Dendritic cell treated with granulocyte-macrophage colony-stimulating factor and Interleukin-4, amounts not matched to agents 40 ng/mL and 50 ng/mL, for 4 days (primary cell): ENCODE results near the gene RNF26.

Experiments
- H3K27ac Mint-ChIP-seq: one replicate; pipeline ENCODE4 v1.8.0; 2022; ENCODE audit warnings: mild to moderate bottlenecking, mixed read lengths
- H3K27me3 Mint-ChIP-seq: one replicate; pipeline ENCODE4 v1.8.0; 2022; ENCODE audit warnings: mild to moderate bottlenecking, mixed read lengths
- H3K36me3 Mint-ChIP-seq: one replicate; pipeline ENCODE4 v1.8.0; 2022; ENCODE audit warnings: low read depth, mixed read lengths
- H3K4me1 Mint-ChIP-seq: one replicate; pipeline ENCODE4 v1.8.0; 2022; ENCODE audit warnings: low read depth, mixed read lengths
- H3K4me3 Mint-ChIP-seq: one replicate; pipeline ENCODE4 v1.8.0; 2022; ENCODE audit warnings: mild to moderate bottlenecking, moderate library complexity, mixed read lengths
- H3K9me3 Mint-ChIP-seq: one replicate; pipeline ENCODE4 v1.8.0; 2022; ENCODE audit warnings: mixed read lengths
- intact Hi-C: fragments of 100-400 bp; cut with micrococcal nuclease; formaldehyde crosslinking; loops from one replicate; pipeline ENCODE4 v1.15.0; 2022

RNF26 gene

DNA sequence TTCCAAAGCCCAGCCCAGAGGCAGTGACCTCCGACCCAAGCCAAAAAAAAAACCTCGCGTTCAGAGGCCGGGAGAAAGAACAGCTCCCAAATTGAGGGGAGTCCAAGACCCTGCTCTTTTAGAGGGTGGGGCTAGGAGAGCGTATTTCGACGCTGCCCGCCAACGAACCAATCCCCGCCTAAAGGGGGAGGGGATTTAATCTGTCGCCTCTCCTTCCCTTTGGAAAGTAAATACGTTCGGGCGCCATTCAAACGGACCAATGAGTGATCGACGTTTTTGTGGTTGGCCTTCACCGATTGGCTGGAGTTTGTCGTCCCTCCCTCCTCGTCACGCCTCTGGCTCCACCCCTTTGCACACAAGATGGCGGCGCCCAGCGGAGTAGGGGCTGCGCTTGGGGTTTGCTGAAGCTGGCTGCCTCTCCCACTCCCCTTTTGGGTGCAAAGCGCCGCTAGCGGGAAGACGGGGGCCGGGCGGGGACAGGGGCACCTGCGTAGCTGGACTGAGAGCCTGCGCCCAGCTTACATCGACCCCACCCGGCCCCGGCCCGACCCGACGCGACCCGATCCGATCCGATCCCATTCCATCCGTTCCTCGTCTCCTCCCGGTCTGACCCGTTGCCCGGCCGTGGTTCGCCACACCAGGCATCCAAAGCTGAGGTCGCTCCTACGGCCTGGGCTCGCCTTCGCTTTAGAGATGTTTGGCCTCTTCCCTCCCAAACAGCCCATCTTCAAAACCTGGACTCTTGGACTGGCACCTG is at the start of gene RNF26:
Gene RNF26 (plus strand): TSS at position 354 of the 757 bp plus-strand sequence. CDS start 596 bp downstream, outside the sequence.
- H3K27me3 Mint-ChIP-seq: peaks cover 18% of the 10 kb centered on the region
- H3K27ac Mint-ChIP-seq: peak within 1 kb of the TSS; percentile 95
- H3K9me3 Mint-ChIP-seq: no peaks in the 10 kb centered on the region
- peaks cover 25% of the 10 kb centered on the region for H3K36me3 Mint-ChIP-seq
- peaks cover 49% of the 10 kb centered on the region for H3K4me1 Mint-ChIP-seq
- H3K4me3 Mint-ChIP-seq: peak within 1 kb of the TSS; percentile 98
- intact Hi-C loops: no loop called here

- intact Hi-C loops: no loop called here
- no peaks in the 10 kb centered on the region for H3K9me3 Mint-ChIP-seq
- peaks cover 93% of the 10 kb centered on the region for H3K36me3 Mint-ChIP-seq
- H3K4me1 Mint-ChIP-seq: no peaks in the 10 kb centered on the region
- no peak overlapping the region for H3K4me3 Mint-ChIP-seq
- no peaks in the 10 kb centered on the region for H3K27me3 Mint-ChIP-seq
- peak overlapping the region; percentile 7 for H3K27ac Mint-ChIP-seq
Observed at GRCh38 chr11:119285431-119285830, 48.9 kb upstream of the RNF26 start.

DNA sequence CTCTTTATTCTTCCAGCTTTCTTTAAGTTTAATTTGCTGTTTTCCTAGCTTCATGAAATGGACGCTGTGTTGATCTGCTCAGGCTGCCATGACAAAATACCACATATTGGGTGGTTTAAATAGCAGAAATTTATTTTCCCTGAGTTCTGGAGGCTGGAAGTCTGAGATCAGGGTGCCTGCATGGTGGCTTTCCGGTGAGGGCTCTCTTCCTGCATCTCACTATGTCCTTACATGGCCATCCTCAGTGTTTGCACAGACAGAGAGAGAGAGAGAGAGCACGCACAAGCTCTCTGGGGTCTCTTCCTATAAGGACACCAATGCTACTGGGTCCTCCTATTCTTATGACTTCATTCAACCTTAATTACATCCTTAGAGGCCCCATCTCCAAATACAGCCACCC is 46.1 kb upstream of the RNF26 start:
- no peaks in the 10 kb centered on the region for H3K27me3 Mint-ChIP-seq
- H3K4me1 Mint-ChIP-seq: no peaks in the 10 kb centered on the region
- H3K27ac Mint-ChIP-seq: no peak overlapping the region
- H3K9me3 Mint-ChIP-seq: no peaks in the 10 kb centered on the region
- H3K36me3 Mint-ChIP-seq: peaks cover 93% of the 10 kb centered on the region
- intact Hi-C loops: no loop called here
- H3K4me3 Mint-ChIP-seq: no peak overlapping the region

GRCh38 chr11:119290894-119291497 is 43.3 kb upstream of the RNF26 start:
- Mint-ChIP-seq H3K27ac (no peak overlapping the region), H3K4me1 (no peaks in the 10 kb centered on the region), H3K27me3 (no peaks in the 10 kb centered on the region), H3K36me3 (peaks cover 85% of the 10 kb centered on the region), H3K4me3 (no peak overlapping the region), H3K9me3 (no peaks in the 10 kb centered on the region)
- intact Hi-C loops: no loop called here

GRCh38 chr11:119293461-119293860 is 40.9 kb upstream of the RNF26 start:
- Mint-ChIP-seq H3K27ac (no peak overlapping the region), H3K36me3 (peaks cover 85% of the 10 kb centered on the region), H3K9me3 (no peaks in the 10 kb centered on the region), H3K4me1 (no peaks in the 10 kb centered on the region), H3K4me3 (no peak overlapping the region), H3K27me3 (no peaks in the 10 kb centered on the region)
- intact Hi-C loops: no loop called here

- intact Hi-C loops: no loop called here
- Mint-ChIP-seq H3K36me3 (peaks cover 85% of the 10 kb centered on the region), H3K9me3 (no peaks in the 10 kb centered on the region), H3K27me3 (no peaks in the 10 kb centered on the region), H3K4me3 (no peak overlapping the region), H3K4me1 (no peaks in the 10 kb centered on the region), H3K27ac (no peak overlapping the region)
Observed at GRCh38 chr11:119295178-119295577, 39.1 kb upstream of the RNF26 start.

DNA sequence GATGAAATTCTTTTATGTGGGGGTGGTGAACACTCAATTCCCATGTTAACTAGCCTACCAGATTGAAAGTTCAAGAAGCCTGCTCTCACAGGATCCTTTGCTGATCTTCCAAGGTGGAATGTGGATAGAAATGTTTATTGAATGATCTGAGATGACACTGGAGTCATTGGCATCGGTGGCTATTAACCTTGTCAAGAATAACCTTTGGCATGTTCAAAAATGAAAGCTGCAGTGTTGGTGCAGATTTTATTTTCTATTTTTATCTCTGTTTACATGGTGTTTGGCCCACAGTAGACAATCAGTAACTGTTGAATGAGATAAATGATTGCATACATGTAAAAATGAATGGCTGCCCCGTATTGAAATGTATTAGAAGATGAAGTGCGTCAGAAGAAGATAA is 36.4 kb upstream of the RNF26 start:
- Mint-ChIP-seq H3K9me3 (no peaks in the 10 kb centered on the region), H3K36me3 (peaks cover 85% of the 10 kb centered on the region), H3K4me1 (no peaks in the 10 kb centered on the region), H3K4me3 (no peak overlapping the region), H3K27ac (no peak overlapping the region), H3K27me3 (no peaks in the 10 kb centered on the region)
- intact Hi-C loops: no loop called here

GRCh38 chr11:119298726-119299125 is 35.6 kb upstream of the RNF26 start:
- Mint-ChIP-seq H3K27ac (no peak overlapping the region), H3K9me3 (no peaks in the 10 kb centered on the region), H3K27me3 (no peaks in the 10 kb centered on the region), H3K4me3 (no peak overlapping the region), H3K36me3 (peaks cover 85% of the 10 kb centered on the region), H3K4me1 (no peaks in the 10 kb centered on the region)
- intact Hi-C loops: no loop called here

DNA sequence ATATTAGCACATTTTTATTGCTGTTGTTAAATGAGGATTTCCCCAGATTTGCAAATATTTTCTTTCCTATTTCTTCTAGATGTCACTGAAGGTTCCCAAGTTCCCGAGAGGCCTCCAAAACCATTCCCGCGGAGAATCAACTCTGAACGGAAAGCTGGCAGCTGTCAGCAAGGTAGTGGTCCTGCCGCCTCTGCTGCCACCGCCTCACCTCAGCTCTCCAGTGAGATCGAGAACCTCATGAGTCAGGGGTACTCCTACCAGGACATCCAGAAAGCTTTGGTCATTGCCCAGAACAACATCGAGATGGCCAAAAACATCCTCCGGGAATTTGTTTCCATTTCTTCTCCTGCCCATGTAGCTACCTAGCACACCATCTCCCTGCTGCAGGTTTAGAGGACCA is 34.9 kb upstream of the RNF26 start:
- no peaks in the 10 kb centered on the region for H3K4me1 Mint-ChIP-seq
- H3K27ac Mint-ChIP-seq: no peak overlapping the region
- no peaks in the 10 kb centered on the region for H3K27me3 Mint-ChIP-seq
- H3K9me3 Mint-ChIP-seq: no peaks in the 10 kb centered on the region
- intact Hi-C loops: no loop called here
- H3K4me3 Mint-ChIP-seq: no peak overlapping the region
- H3K36me3 Mint-ChIP-seq: peaks cover 90% of the 10 kb centered on the region

GRCh38 chr11:119300198-119300964 is 33.9 kb upstream of the RNF26 start:
- Mint-ChIP-seq H3K9me3 (no peaks in the 10 kb centered on the region), H3K27ac (no peak overlapping the region), H3K36me3 (peaks cover 95% of the 10 kb centered on the region), H3K27me3 (no peaks in the 10 kb centered on the region), H3K4me3 (no peak overlapping the region), H3K4me1 (no peaks in the 10 kb centered on the region)
- intact Hi-C loops: no loop called here

GRCh38 chr11:119303227-119303718 is 31.1 kb upstream of the RNF26 start:
- Mint-ChIP-seq H3K36me3 (peaks cover 97% of the 10 kb centered on the region), H3K27ac (no peak overlapping the region), H3K4me1 (no peaks in the 10 kb centered on the region), H3K4me3 (no peak overlapping the region), H3K9me3 (no peaks in the 10 kb centered on the region), H3K27me3 (no peaks in the 10 kb centered on the region)
- intact Hi-C loops: no loop called here

DNA sequence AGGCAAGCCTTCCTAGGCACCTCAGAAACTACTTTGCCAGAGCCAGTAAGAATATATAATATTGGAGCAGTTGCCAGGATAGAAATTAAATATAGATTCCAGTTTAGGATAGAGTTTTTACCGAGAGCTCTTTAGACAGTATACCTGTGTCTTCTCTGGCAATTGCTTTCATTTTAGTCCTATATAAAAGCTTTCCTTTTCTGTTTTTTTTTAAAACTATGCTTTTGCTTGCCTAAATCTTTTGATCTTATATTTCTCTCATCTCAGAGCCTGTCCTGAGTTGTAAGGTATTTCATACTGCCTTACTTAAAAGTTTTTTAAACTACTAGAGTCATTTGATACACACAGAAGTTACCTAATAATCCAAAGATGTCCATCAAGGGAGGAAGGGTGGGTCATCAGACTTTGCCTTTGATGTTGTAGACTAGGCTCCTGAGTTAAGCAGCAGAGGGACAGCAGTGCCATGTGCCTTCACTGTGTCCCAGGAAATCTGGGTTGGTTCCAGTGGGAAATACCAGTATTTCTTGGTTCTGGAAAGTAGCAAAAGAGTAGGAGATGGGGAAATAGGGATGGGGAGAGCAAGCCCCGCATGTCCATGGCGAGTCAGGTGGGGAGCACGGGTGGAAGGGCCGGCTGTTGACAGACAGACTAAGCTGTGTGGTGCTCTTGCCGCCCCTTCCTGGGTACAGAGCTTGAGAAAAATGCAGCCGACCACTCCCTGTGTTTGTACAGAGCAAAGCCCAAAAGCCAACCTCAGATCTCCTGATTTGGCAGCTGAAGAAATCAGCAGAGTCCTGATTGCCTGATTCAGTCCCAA is 28.6 kb upstream of the RNF26 start:
- Mint-ChIP-seq H3K4me3 (no peak overlapping the region), H3K4me1 (peaks cover 4% of the 10 kb centered on the region), H3K9me3 (no peaks in the 10 kb centered on the region), H3K27me3 (no peaks in the 10 kb centered on the region), H3K36me3 (peaks cover 89% of the 10 kb centered on the region), H3K27ac (no peak overlapping the region)
- intact Hi-C loops: no loop called here

- H3K27ac Mint-ChIP-seq: no peak overlapping the region
- H3K4me3 Mint-ChIP-seq: no peak overlapping the region
- no peaks in the 10 kb centered on the region for H3K9me3 Mint-ChIP-seq
- H3K4me1 Mint-ChIP-seq: peaks cover 4% of the 10 kb centered on the region
- H3K36me3 Mint-ChIP-seq: peaks cover 83% of the 10 kb centered on the region
- H3K27me3 Mint-ChIP-seq: no peaks in the 10 kb centered on the region
- intact Hi-C loops: no loop called here
Observed at GRCh38 chr11:119306373-119306890, 27.9 kb upstream of the RNF26 start.
